HEK293 (cell line): Measurements from ENCODE around the gene SARS2.

ENCODE experiments used
- HOXA7 ChIP-seq: sonication (generic); formaldehyde crosslinking; IDR thresholded peaks from 2 replicates; pipeline ENCODE4 v1.8.1; 2022; ENCODE audit warnings: missing genetic modification reagents, borderline replicate concordance
- KLF17 ChIP-seq: fragments of 450-650 bp; formaldehyde crosslinking; IDR thresholded peaks from 2 replicates; pipeline ENCODE4 v1.5.1; 2016; ENCODE audit warnings: missing biosample characterization, missing genetic modification characterization
- PRDM4 ChIP-seq: fragments of 450-650 bp; formaldehyde crosslinking; IDR thresholded peaks from 2 replicates; pipeline ENCODE4 v1.5.1; 2017; ENCODE audit warnings: missing biosample characterization, missing genetic modification characterization
- REPIN1 ChIP-seq: fragments of 450-650 bp; formaldehyde crosslinking; IDR thresholded peaks from 2 replicates; pipeline ENCODE4 v1.5.1; 2017; ENCODE audit warnings: missing biosample characterization, missing genetic modification characterization, low read depth
- TSHZ1 ChIP-seq: fragments of 450-650 bp; formaldehyde crosslinking; IDR thresholded peaks from 2 replicates; pipeline ENCODE4 v1.5.1; 2016; ENCODE audit warnings: missing biosample characterization, missing genetic modification characterization, borderline replicate concordance
- ZNF18 ChIP-seq: fragments of 450-650 bp; formaldehyde crosslinking; IDR thresholded peaks from 2 replicates; pipeline ENCODE4 v1.5.1; 2016; ENCODE audit warnings: missing biosample characterization, missing genetic modification characterization
- ZNF239 ChIP-seq: fragments of 450-650 bp; formaldehyde crosslinking; IDR thresholded peaks from 2 replicates; pipeline ENCODE4 v1.5.1; 2016; ENCODE audit warnings: missing biosample characterization, missing genetic modification characterization
- ZNF292 ChIP-seq: fragments of 450-650 bp; formaldehyde crosslinking; IDR thresholded peaks from 2 replicates; pipeline ENCODE4 v1.5.1; 2016; ENCODE audit warnings: low read depth, missing biosample characterization, missing genetic modification characterization, borderline replicate concordance
- ZNF529 ChIP-seq: fragments of 450-650 bp; formaldehyde crosslinking; IDR thresholded peaks from 2 replicates; pipeline ENCODE4 v1.5.1; 2017; ENCODE audit warnings: missing genetic modification characterization, missing biosample characterization; ENCODE audit not compliant: insufficient replicate concordance
- ZNF664 ChIP-seq: fragments of 450-650 bp; formaldehyde crosslinking; IDR thresholded peaks from 2 replicates; pipeline ENCODE4 v1.5.1; 2016; ENCODE audit warnings: missing biosample characterization, missing genetic modification characterization
- ZNF692 ChIP-seq: fragments of 450-650 bp; formaldehyde crosslinking; IDR thresholded peaks from 2 replicates; pipeline ENCODE4 v1.5.1; 2016; ENCODE audit warnings: missing biosample characterization, missing genetic modification characterization
- ZSCAN5A ChIP-seq: fragments of 450-650 bp; formaldehyde crosslinking; IDR thresholded peaks from 2 replicates; pipeline ENCODE4 v1.5.1; 2016; ENCODE audit warnings: missing biosample characterization, missing genetic modification characterization

The SARS2 gene

GRCh38 chr19:38978326-38978689, 47.7 kb upstream of the SARS2 start (continued):
- no peak for TF ChIP-seq ZNF18 (tag by site-specific recombination)
- TF ChIP-seq ZNF664 (tag by site-specific recombination), result peak; percentile 89
- 0 out of 2 replicates have a peak, but pooled peaks have one; percentile 6 for TF ChIP-seq PRDM4 (tag by site-specific recombination)
- TF ChIP-seq ZNF692 (tag by site-specific recombination), result 0 out of 2 replicates have a peak, but pooled peaks have one; percentile 28
- TF ChIP-seq ZSCAN5A (tag by site-specific recombination), result 0 out of 2 replicates have a peak, but pooled peaks have one; percentile 11
- TF ChIP-seq HOXA7 (CRISPR knock-in tag), result no peak
- TF ChIP-seq KLF17 (tag by site-specific recombination), result no peak
- TF ChIP-seq ZNF239, result no peak
- no peak for TF ChIP-seq REPIN1 (tag by site-specific recombination)
- TF ChIP-seq ZNF529, result no peak
- TF ChIP-seq ZNF292 (tag by site-specific recombination), result no peak
- 0 out of 2 replicates have a peak, but pooled peaks have one; percentile 27 for TF ChIP-seq TSHZ1 (tag by site-specific recombination)
